Loucy (cell line): ENCODE measurements around the gene CD84.
"Not testable (repeated sequence)": the region's sequence is repeated elsewhere in the genome, so short reads cannot be mapped to it uniquely, and the experiment has no call there.

Experiments used
- EZH2phosphoT487 ChIP-seq: fragments of 200-600 bp; IDR thresholded peaks from 2 replicates; pipeline ENCODE4 v1.6.1; 2018; ENCODE audit warnings: antibody characterized with exemption, mild to moderate bottlenecking, moderate library complexity, borderline replicate concordance
- TF ChIP-seq, protein P1 (sequence below): fragments of 200-600 bp; sonication (generic); conservative IDR thresholded peaks from 2 replicates; pipeline ENCODE4 v1.5.1; 2014; ENCODE audit warnings: mild to moderate bottlenecking, antibody characterized with exemption, low read length

DNA sequence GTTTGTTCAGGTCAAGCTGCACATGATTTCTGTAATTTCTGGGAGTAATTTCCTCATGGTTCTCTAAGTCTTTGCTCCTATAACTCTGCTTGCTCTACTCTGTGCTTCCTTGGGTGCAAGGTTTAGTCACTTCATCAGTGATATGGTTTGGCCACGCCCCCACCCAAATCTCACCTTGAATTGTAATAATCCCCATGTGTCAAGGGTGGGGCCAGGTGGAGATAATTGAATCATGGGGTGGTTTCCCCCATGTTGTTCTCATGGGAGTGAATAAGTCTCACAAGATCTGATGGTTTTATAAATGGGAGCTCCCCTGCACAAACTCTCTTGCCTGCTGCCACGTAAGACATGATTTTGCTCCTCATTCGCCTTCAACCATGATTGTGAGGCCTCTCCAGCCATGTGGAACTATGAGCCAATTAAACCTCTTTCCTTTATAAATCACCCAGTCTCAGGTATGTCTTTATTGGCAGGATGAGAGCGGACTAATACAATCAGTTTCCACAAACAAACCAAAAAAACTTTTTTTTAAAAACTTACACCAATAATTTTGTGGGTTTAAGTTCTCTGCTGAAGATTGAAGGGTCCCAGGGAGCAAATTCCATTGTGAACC is 48.5 kb upstream of the CD84 start:
- TF ChIP-seq, protein P1, sequence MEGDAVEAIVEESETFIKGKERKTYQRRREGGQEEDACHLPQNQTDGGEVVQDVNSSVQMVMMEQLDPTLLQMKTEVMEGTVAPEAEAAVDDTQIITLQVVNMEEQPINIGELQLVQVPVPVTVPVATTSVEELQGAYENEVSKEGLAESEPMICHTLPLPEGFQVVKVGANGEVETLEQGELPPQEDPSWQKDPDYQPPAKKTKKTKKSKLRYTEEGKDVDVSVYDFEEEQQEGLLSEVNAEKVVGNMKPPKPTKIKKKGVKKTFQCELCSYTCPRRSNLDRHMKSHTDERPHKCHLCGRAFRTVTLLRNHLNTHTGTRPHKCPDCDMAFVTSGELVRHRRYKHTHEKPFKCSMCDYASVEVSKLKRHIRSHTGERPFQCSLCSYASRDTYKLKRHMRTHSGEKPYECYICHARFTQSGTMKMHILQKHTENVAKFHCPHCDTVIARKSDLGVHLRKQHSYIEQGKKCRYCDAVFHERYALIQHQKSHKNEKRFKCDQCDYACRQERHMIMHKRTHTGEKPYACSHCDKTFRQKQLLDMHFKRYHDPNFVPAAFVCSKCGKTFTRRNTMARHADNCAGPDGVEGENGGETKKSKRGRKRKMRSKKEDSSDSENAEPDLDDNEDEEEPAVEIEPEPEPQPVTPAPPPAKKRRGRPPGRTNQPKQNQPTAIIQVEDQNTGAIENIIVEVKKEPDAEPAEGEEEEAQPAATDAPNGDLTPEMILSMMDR = not testable (repeated sequence)
- TF ChIP-seq EZH2phosphoT487 = not testable (repeated sequence)
